ENCODE results near the gene HLF.
"Not testable (repeated sequence)": the region's sequence is repeated elsewhere in the genome, so short reads cannot be mapped to it uniquely, and the experiment has no call there.

- TF ChIP-seq EP300 (IDR thresholded peaks at IDR 0.05; ENCODE audit: low read depth); CTCF (IDR thresholded peaks at IDR 0.05): not testable (repeated sequence)
Measured at GRCh38 chr17:55328514-55328913, 63.8 kb downstream of the HLF start.
